ENCODE data around the gene MSRB2. TPM values are rescaled to one million over a fixed set of nuclear protein-coding genes. Genes with fewer than 3 reads are reported as not detected.

MSRB2 gene
- total and polyA plus RNA-seq, 2 of the 8 experiments (the other 6 are each of a cell fraction or from before 2014, with no cell fraction given), result 11.0 to 13.9 TPM

GRCh38 chr10:23055424-23056185 lies 39.8 kb upstream of the MSRB2 start (continued):
- no peak for TF ChIP-seq SIRT6 (IDR thresholded peaks at IDR 0.05; ENCODE audit: low read length)
- 0 out of 2 replicates have a peak, but pooled peaks have one; percentile 49 for TF ChIP-seq EGR1 (IDR thresholded peaks at IDR 0.05; ENCODE audit: borderline replicate concordance, low read depth, low read length)
- TF ChIP-seq ATF3 (IDR thresholded peaks at IDR 0.05; ENCODE audit: insufficient read depth, low read depth, low read length), result no peak
- TF ChIP-seq SP4 (IDR thresholded peaks at IDR 0.05; ENCODE audit: low read length), result no peak
- TF ChIP-seq TEAD4 (IDR thresholded peaks at IDR 0.05; ENCODE audit: low read depth, low read length), result 0 out of 2 replicates have a peak, but pooled peaks have one; percentile 4
- no peak for TF ChIP-seq TAF1 (IDR thresholded peaks at IDR 0.05; ENCODE audit: low read depth, low read length)
- TF ChIP-seq TAF7 (optimal IDR thresholded peaks at IDR 0.05; ENCODE audit: borderline replicate concordance, low read depth, low read length), result peak; percentile 99
- TF ChIP-seq USF2 (IDR thresholded peaks at IDR 0.05; ENCODE audit: low read length), result no peak
- TF ChIP-seq EZH2 (IDR thresholded peaks at IDR 0.05; ENCODE audit: low read depth, low read length, severe bottlenecking), result no peak
- no peak for TF ChIP-seq RXRA (IDR thresholded peaks at IDR 0.05; ENCODE audit: insufficient read depth, low read depth, low read length)
- no peak for TF ChIP-seq ZNF274 (IDR thresholded peaks at IDR 0.05; ENCODE audit: borderline replicate concordance, extremely low read depth, low read length)
